Measurements from ENCODE around the gene TBCCD1. TPM values are rescaled to one million over a fixed set of nuclear protein-coding genes. Genes with fewer than 3 reads are reported as not detected.

TBCCD1 gene
- total RNA-seq, 4 donors from 2014 or later = 8.8 to 14.2 (median 12.0) TPM

GRCh38 chr3:186511245-186511644 is 55.9 kb downstream of the TBCCD1 start:
- H3K9me3 ChIP-seq = no peaks in the 10 kb centered on the region
- H3K27ac ChIP-seq = no peak overlapping the region
- no peaks in the 10 kb centered on the region for H3K4me1 ChIP-seq
- no peaks in the 10 kb centered on the region for H3K36me3 ChIP-seq
- TF ChIP-seq EP300 (IDR thresholded peaks at IDR 0.05) (no peak), POLR2AphosphoS5 (IDR thresholded peaks at IDR 0.05) (no peak), CTCF (IDR thresholded peaks at IDR 0.05) (no peak), POLR2A (IDR thresholded peaks at IDR 0.05) (no peak)
- no peaks in the 10 kb centered on the region for H3K27me3 ChIP-seq
- ATAC-seq = no peak
- WGBS, 2 donors (ENCODE audit: low coverage in 1 of 2) = 84 to 94% methylated on average over 4 of the region's 4 CpGs
- no peak overlapping the region for H3K4me3 ChIP-seq

GRCh38 chr3:186510374-186511079 is 56.6 kb downstream of the TBCCD1 start:
- Histone ChIP-seq H3K27ac (no peak overlapping the region), H3K9me3 (no peaks in the 10 kb centered on the region), H3K27me3 (no peaks in the 10 kb centered on the region), H3K36me3 (no peaks in the 10 kb centered on the region), H3K4me1 (no peaks in the 10 kb centered on the region), H3K4me3 (no peak overlapping the region)
- WGBS, 2 donors (ENCODE audit: low coverage in 1 of 2) = 47 to 88% methylated on average over 4 to 5 of the region's 9 CpGs
- no peak for ATAC-seq
- TF ChIP-seq POLR2AphosphoS5 (IDR thresholded peaks at IDR 0.05) = no peak
- no peak for TF ChIP-seq POLR2A (IDR thresholded peaks at IDR 0.05)
- peak in 3 of 4 experiments; percentile 16 to 32 (median 21) for TF ChIP-seq CTCF (IDR thresholded peaks at IDR 0.05)
- TF ChIP-seq EP300 (IDR thresholded peaks at IDR 0.05) = no peak

GRCh38 chr3:186509423-186509822 is 57.7 kb downstream of the TBCCD1 start:
- ATAC-seq = no peak
- Histone ChIP-seq H3K4me1 (no peaks in the 10 kb centered on the region), H3K27ac (no peak overlapping the region), H3K36me3 (no peaks in the 10 kb centered on the region), H3K27me3 (no peaks in the 10 kb centered on the region), H3K4me3 (no peak overlapping the region), H3K9me3 (no peaks in the 10 kb centered on the region)
- TF ChIP-seq CTCF (IDR thresholded peaks at IDR 0.05) = no peak
- no peak for TF ChIP-seq POLR2AphosphoS5 (IDR thresholded peaks at IDR 0.05)
- TF ChIP-seq POLR2A (IDR thresholded peaks at IDR 0.05) = no peak
- TF ChIP-seq EP300 (IDR thresholded peaks at IDR 0.05) = no peak
- WGBS, 2 donors (ENCODE audit: low coverage in 1 of 2) = 81% methylated on average over 2 of the region's 2 CpGs; no CpG with 5 or more reads in 1 of the 2 donors

- TF ChIP-seq EP300 (IDR thresholded peaks at IDR 0.05) (no peak), POLR2AphosphoS5 (IDR thresholded peaks at IDR 0.05) (no peak), POLR2A (IDR thresholded peaks at IDR 0.05) (no peak)
- H3K4me1 ChIP-seq = peaks cover 0 to 19% (median 0%) of the 10 kb centered on the region in 3 donors
- H3K36me3 ChIP-seq = no peaks in the 10 kb centered on the region
- 94 to 100% methylated on average over 1 to 2 of the region's 2 CpGs for WGBS, 2 donors (ENCODE audit: low coverage in 1 of 2)
- H3K27me3 ChIP-seq = no peaks in the 10 kb centered on the region
- H3K27ac ChIP-seq = no peak overlapping the region
- H3K4me3 ChIP-seq = no peak overlapping the region
- H3K9me3 ChIP-seq = no peaks in the 10 kb centered on the region
- ATAC-seq = no peak
Observed at GRCh38 chr3:186506857-186507256, 60.3 kb downstream of the TBCCD1 start.

- no peaks in the 10 kb centered on the region for H3K27me3 ChIP-seq
- H3K27ac ChIP-seq = no peak overlapping the region
- H3K36me3 ChIP-seq = no peaks in the 10 kb centered on the region
- no peak for TF ChIP-seq EP300 (IDR thresholded peaks at IDR 0.05)
- ATAC-seq = no peak
- no peak overlapping the region for H3K4me3 ChIP-seq
- H3K9me3 ChIP-seq = no peaks in the 10 kb centered on the region
- H3K4me1 ChIP-seq = peaks cover 0 to 19% (median 0%) of the 10 kb centered on the region in 3 donors
- WGBS, 2 donors (ENCODE audit: low coverage in 1 of 2) = 61 to 65% methylated on average over 2 to 3 of the region's 3 CpGs
Observed at GRCh38 chr3:186506191-186506739, 60.9 kb downstream of the TBCCD1 start.
